Mesothelial cell of epicardium (in vitro differentiated cells): ENCODE measurements around the gene PDZRN3. TPM values are rescaled to one million over a fixed set of nuclear protein-coding genes. Genes with fewer than 3 reads are reported as not detected.

ENCODE experiments used
- DNase-seq, 2 experiments: peaks; one replicate each; pipeline ENCODE4 v3.0.0; 2021; ENCODE audit warnings: low spot score in 2 of 2; ENCODE audit not compliant: unreplicated experiment in 2 of 2
- H3K27ac Mint-ChIP-seq: 2 replicates; pipeline ENCODE4 v1.8.0; 2021; ENCODE audit warnings: mixed read lengths
- H3K27me3 Mint-ChIP-seq: 2 replicates; pipeline ENCODE4 v1.8.0; 2021; ENCODE audit warnings: low read depth, mixed read lengths
- H3K36me3 Mint-ChIP-seq: 2 replicates; pipeline ENCODE4 v1.8.0; 2021; ENCODE audit warnings: mixed read lengths
- H3K4me1 Mint-ChIP-seq: 2 replicates; pipeline ENCODE4 v1.8.0; 2021; ENCODE audit warnings: mixed read lengths
- H3K4me3 Mint-ChIP-seq: 2 replicates; pipeline ENCODE4 v1.8.0; 2021; ENCODE audit warnings: mild to moderate bottlenecking, moderate library complexity, mixed read lengths
- H3K9me3 Mint-ChIP-seq: 2 replicates; pipeline ENCODE4 v1.8.0; 2021; ENCODE audit warnings: mixed read lengths
- total RNA-seq: library from RNA; stranded (reverse); gene quantifications from 3 replicates; pipeline ENCODE4 v1.2.1, GENCODE V29; 2021
- TF ChIP-seq, protein P1 (sequence below): fragments of 200-600 bp; sonication (generic); IDR thresholded peaks from one replicate; pipeline ENCODE4 v1.5.0; 2021; ENCODE audit warnings: antibody characterized with exemption; ENCODE audit not compliant: unreplicated experiment

Gene PDZRN3
- total RNA-seq, 1 donor from 2014 or later, result 48.4 TPM

DNA sequence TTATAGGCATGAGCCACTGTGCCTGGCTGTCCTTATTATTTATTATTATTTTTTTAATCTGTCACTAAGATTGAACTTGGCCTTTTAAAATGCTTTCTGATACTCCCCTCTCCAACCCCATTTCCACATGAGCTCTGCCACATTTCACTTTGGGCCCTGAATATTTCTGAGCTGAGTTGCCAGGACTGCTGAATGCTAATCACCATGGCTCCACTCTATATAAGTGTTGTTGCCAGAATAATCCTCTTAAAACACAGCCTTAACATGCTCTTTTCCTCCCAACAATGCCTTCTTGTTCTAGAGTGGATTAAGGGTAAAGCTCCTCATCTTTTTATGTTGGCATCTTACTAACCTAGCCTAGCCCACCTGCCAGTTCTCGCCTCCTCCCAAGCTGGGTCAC is 124.4 kb downstream of the PDZRN3 start:
- Mint-ChIP-seq H3K36me3 (no peaks in the 10 kb centered on the region), H3K27me3 (no peaks in the 10 kb centered on the region), H3K4me1 (peaks cover 42% of the 10 kb centered on the region), H3K9me3 (no peaks in the 10 kb centered on the region), H3K4me3 (no peak overlapping the region), H3K27ac (no peak overlapping the region)
- DNase-seq, result no peak
- TF ChIP-seq, protein P1, sequence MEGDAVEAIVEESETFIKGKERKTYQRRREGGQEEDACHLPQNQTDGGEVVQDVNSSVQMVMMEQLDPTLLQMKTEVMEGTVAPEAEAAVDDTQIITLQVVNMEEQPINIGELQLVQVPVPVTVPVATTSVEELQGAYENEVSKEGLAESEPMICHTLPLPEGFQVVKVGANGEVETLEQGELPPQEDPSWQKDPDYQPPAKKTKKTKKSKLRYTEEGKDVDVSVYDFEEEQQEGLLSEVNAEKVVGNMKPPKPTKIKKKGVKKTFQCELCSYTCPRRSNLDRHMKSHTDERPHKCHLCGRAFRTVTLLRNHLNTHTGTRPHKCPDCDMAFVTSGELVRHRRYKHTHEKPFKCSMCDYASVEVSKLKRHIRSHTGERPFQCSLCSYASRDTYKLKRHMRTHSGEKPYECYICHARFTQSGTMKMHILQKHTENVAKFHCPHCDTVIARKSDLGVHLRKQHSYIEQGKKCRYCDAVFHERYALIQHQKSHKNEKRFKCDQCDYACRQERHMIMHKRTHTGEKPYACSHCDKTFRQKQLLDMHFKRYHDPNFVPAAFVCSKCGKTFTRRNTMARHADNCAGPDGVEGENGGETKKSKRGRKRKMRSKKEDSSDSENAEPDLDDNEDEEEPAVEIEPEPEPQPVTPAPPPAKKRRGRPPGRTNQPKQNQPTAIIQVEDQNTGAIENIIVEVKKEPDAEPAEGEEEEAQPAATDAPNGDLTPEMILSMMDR, result no peak

DNA sequence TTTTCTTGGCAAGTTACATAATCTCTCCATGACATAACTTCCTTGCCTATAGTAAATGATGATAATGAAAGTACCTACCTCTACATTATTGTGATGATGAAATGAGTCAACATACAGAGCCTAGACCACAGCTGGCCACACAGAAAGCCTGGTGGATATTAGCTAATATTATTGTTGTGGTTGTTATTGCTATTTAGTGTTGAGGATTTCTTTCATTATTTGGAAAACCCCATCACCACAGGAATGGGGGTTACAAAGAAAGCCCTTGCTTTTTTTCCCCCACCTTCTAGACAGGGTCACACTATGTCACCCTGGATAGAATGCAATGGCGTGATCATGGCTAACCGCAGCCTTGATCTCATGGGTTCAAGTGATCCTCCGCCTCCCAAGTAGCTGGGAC is 125.0 kb downstream of the PDZRN3 start:
- TF ChIP-seq, protein P1, result no peak
- DNase-seq, result no peak
- Mint-ChIP-seq H3K27me3 (no peaks in the 10 kb centered on the region), H3K9me3 (no peaks in the 10 kb centered on the region), H3K4me3 (no peak overlapping the region), H3K4me1 (peaks cover 43% of the 10 kb centered on the region), H3K36me3 (no peaks in the 10 kb centered on the region), H3K27ac (no peak overlapping the region)

- Mint-ChIP-seq H3K27ac (no peak overlapping the region), H3K4me1 (peaks cover 43% of the 10 kb centered on the region), H3K27me3 (no peaks in the 10 kb centered on the region), H3K9me3 (no peaks in the 10 kb centered on the region), H3K4me3 (no peak overlapping the region), H3K36me3 (no peaks in the 10 kb centered on the region)
- TF ChIP-seq, protein P1, result no peak
- DNase-seq, result no peak
Observed at GRCh38 chr3:73498764-73499622, 125.7 kb downstream of the PDZRN3 start.

DNA sequence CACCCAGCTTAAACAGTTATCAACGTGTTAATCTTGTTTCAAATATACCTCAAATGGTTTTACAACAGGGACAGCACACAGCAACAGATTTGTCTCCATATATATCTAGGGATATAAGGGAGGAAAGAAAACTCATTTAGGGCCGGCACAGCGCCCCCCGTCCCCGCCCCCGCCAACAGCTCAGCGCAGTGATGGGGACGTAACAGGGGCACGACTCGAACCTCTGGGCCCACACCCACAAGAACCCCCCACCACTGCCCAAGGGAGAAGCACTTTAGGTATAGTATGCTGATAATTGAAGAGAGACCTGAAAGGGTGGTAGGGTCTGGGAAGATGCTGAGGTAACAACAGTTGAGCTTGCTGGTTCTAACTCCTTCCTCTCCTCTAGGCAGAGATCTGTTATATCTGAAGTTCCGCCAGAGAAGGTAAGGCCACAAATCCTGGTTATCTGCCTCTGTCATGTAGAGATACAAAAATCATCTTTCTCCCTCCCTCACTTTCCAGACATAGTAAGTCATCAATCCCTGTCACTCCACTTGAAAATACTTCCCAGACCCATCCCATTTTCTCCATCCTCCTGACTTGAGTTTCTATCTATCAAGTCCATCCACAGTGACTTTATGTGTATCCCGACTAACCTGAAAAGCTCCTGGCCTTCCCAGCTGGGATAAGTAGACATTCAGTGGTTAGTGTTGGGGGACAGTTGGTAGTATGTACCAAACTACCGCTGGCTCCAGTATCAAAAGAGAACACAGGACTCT is 126.9 kb downstream of the PDZRN3 start:
- Mint-ChIP-seq H3K27ac (no peak overlapping the region), H3K9me3 (no peaks in the 10 kb centered on the region), H3K27me3 (no peaks in the 10 kb centered on the region), H3K4me1 (peaks cover 40% of the 10 kb centered on the region), H3K4me3 (no peak overlapping the region), H3K36me3 (no peaks in the 10 kb centered on the region)
- TF ChIP-seq, protein P1, result no peak
- DNase-seq, result no peak

- Mint-ChIP-seq H3K27me3 (no peaks in the 10 kb centered on the region), H3K4me3 (no peak overlapping the region), H3K36me3 (no peaks in the 10 kb centered on the region), H3K4me1 (peaks cover 43% of the 10 kb centered on the region), H3K9me3 (no peaks in the 10 kb centered on the region), H3K27ac (no peak overlapping the region)
- TF ChIP-seq, protein P1, result no peak
- no peak for DNase-seq
Observed at GRCh38 chr3:73493543-73494308, 131.0 kb downstream of the PDZRN3 start.
